DOHH2 (cell line): ENCODE measurements around the gene MAG.

Experiments
- EZH2phosphoT487 ChIP-seq: fragments of 200-600 bp; sonication (generic); IDR thresholded peaks from 2 replicates; pipeline ENCODE4 v1.6.1; 2017; ENCODE audit warnings: borderline replicate concordance, mild to moderate bottlenecking, antibody characterized with exemption, low read length, moderate library complexity, mixed read lengths
- TF ChIP-seq, protein P1 (sequence below): fragments of 200-600 bp; sonication (generic); IDR thresholded peaks from one replicate; pipeline ENCODE4 v1.5.1; 2014; ENCODE audit warnings: antibody characterized with exemption, mild to moderate bottlenecking, low read depth, low read length; ENCODE audit not compliant: poor library complexity, severe bottlenecking

DNA sequence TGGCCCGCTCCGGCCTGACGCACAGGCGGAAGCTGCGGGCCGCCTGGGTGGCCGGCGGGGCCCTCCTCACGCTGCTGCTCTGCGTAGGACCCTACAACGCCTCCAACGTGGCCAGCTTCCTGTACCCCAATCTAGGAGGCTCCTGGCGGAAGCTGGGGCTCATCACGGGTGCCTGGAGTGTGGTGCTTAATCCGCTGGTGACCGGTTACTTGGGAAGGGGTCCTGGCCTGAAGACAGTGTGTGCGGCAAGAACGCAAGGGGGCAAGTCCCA lies 60.2 kb downstream of the MAG start:
- TF ChIP-seq, protein P1, sequence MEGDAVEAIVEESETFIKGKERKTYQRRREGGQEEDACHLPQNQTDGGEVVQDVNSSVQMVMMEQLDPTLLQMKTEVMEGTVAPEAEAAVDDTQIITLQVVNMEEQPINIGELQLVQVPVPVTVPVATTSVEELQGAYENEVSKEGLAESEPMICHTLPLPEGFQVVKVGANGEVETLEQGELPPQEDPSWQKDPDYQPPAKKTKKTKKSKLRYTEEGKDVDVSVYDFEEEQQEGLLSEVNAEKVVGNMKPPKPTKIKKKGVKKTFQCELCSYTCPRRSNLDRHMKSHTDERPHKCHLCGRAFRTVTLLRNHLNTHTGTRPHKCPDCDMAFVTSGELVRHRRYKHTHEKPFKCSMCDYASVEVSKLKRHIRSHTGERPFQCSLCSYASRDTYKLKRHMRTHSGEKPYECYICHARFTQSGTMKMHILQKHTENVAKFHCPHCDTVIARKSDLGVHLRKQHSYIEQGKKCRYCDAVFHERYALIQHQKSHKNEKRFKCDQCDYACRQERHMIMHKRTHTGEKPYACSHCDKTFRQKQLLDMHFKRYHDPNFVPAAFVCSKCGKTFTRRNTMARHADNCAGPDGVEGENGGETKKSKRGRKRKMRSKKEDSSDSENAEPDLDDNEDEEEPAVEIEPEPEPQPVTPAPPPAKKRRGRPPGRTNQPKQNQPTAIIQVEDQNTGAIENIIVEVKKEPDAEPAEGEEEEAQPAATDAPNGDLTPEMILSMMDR: no peak
- TF ChIP-seq EZH2phosphoT487: no peak
